ENCODE measurements around the gene UBA3. TPM values are rescaled to one million over a fixed set of nuclear protein-coding genes. Genes with fewer than 3 reads are reported as not detected.

Gene UBA3
- total RNA-seq, result 84.2 TPM
- long read RNA-seq, transcript UBA3-201 (17 exons, 2,112 nt), result minor isoform, 27 of 126 reads
- long read RNA-seq, transcript UBA3-202 (18 exons, 2,154 nt), result major isoform, 70 of 126 reads
- long read RNA-seq, transcript UBA3-203 (16 exons, 2,004 nt), result minor isoform, 10 of 126 reads
- long read RNA-seq, partial matches to known transcripts, result 8 of 126 reads
- long read RNA-seq, other reads (novel, unspliced or antisense), result 10 of 126 reads

DNA sequence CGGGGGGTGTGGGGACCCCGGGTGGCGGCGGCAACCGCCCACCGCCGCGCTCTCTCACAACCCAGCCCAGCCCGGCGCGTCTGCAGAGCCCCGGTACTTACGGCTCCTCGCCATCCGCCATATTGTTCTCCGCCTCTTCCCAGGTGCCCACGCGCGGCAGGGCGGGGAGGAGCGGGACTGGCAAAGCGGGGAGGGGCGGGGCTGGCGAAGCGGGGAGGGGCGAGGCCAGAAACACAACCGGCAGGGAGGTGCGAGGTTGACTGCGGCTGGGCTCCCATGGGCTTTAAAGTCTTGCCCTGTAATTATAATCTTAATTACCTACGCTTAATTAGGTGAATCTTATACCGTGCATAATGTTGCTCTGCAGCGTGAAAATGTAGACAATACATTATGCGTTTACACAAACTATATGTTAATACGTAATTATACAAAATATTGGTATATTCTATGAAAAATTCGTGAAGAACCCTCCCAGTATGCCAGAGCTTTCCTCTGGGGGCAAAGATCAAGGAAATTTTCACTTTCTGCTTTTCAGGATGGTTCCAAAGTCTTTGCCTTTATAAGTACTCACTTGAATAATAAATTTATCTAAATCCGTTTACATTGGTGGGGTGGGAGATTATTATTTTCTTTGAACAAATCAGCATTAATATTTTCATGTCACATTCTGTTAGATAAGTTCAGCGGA lies at the start of gene UBA3:
TSS of gene UBA3 (minus strand) at position 133 of the 688 bp plus-strand sequence. CDS start at position 121, 12 bp downstream.
- intact Hi-C loops (cut with micrococcal nuclease), result no loop called here
- DNase-seq, result peak; percentile 94
- Histone ChIP-seq H3K4me1 (peaks cover 86% of the 10 kb centered on the region), H3K36me3 (peaks cover 16% of the 10 kb centered on the region), H3K9me3 (replicated peaks) (no peaks in the 10 kb centered on the region), H3K27me3 (ENCODE audit: low read depth) (no peaks in the 10 kb centered on the region), H3K27ac (replicated peaks) (peak within 1 kb of the TSS; percentile 96), H3K4me3 (peak within 1 kb of the TSS; percentile 93)
- TF ChIP-seq, protein P1, sequence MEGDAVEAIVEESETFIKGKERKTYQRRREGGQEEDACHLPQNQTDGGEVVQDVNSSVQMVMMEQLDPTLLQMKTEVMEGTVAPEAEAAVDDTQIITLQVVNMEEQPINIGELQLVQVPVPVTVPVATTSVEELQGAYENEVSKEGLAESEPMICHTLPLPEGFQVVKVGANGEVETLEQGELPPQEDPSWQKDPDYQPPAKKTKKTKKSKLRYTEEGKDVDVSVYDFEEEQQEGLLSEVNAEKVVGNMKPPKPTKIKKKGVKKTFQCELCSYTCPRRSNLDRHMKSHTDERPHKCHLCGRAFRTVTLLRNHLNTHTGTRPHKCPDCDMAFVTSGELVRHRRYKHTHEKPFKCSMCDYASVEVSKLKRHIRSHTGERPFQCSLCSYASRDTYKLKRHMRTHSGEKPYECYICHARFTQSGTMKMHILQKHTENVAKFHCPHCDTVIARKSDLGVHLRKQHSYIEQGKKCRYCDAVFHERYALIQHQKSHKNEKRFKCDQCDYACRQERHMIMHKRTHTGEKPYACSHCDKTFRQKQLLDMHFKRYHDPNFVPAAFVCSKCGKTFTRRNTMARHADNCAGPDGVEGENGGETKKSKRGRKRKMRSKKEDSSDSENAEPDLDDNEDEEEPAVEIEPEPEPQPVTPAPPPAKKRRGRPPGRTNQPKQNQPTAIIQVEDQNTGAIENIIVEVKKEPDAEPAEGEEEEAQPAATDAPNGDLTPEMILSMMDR (IDR thresholded peaks at IDR 0.05; ENCODE audit: borderline replicate concordance), result no peak

DNA sequence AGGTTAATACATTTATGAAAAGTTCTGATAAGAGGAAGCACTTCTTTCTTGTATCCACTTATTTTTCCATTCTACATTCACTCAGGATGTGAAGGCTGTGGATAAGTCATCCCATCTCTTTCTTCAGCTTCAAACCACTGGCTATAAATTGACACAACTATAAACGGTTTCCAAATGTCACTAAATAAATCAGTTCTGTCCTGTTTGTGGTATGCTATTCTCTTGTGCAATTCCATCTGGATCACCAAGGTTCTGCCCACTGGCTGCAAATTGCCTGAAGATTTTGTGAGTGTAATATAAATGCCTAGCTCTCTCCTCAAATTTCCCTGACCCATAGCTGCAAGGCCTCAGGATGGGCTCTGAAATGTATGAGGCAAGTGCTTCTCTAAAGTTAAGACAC lies 49.4 kb upstream of the UBA3 start:
- Histone ChIP-seq H3K9me3 (replicated peaks) (no peaks in the 10 kb centered on the region), H3K27me3 (ENCODE audit: low read depth) (no peaks in the 10 kb centered on the region), H3K27ac (replicated peaks) (no peak overlapping the region), H3K4me3 (no peak overlapping the region), H3K36me3 (no peaks in the 10 kb centered on the region), H3K4me1 (no peaks in the 10 kb centered on the region)
- TF ChIP-seq, protein P1 (IDR thresholded peaks at IDR 0.05; ENCODE audit: borderline replicate concordance), result no peak
- no peak for DNase-seq
- intact Hi-C loops (cut with micrococcal nuclease), result no loop called here

DNA sequence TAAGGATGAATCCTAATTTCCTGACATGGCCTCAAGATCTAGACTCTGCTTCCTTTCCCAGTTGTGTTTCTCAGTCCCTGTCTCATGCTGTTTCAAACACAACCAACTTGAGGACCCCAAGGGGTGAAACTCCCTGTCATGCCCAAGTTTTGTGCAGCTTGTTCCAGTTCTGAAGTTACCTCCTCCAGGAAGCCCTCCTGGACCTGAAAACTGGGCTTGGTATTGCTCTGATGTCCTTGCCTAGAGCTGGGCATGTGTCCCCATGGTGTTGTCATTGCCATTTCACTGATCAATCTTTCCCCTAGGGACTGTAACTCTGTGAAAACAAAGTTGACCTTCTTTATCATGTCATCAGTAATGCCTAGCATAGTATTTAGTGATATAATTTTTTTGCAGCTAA lies 48.3 kb upstream of the UBA3 start:
- intact Hi-C loops (cut with micrococcal nuclease), result no loop called here
- Histone ChIP-seq H3K9me3 (replicated peaks) (no peaks in the 10 kb centered on the region), H3K36me3 (no peaks in the 10 kb centered on the region), H3K27ac (replicated peaks) (no peak overlapping the region), H3K4me3 (no peak overlapping the region), H3K27me3 (ENCODE audit: low read depth) (no peaks in the 10 kb centered on the region), H3K4me1 (no peaks in the 10 kb centered on the region)
- no peak for DNase-seq
- TF ChIP-seq, protein P1 (IDR thresholded peaks at IDR 0.05; ENCODE audit: borderline replicate concordance), result no peak

DNA sequence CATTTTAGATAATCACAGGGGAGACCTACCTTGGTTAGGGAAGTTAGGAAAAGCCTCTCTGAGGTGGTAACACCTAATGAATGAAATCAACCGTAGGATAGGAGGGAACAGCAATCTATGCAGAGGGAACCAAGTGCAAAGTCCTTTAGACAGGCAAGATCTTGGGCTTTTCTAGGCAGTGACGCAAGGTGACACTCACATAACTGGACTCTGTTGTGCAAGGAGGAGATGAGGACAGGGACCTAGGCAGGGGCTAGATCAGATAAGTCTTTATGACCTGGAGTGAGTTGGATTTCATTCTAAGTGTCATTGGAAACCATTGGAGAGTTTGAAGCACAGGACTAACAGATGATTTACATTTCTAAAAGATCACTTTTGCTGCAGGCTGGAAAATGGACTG lies 46.8 kb upstream of the UBA3 start:
- intact Hi-C loops (cut with micrococcal nuclease), result no loop called here
- H3K27ac ChIP-seq (replicated peaks), result no peak overlapping the region
- peaks cover 8% of the 10 kb centered on the region for H3K4me1 ChIP-seq

DNA sequence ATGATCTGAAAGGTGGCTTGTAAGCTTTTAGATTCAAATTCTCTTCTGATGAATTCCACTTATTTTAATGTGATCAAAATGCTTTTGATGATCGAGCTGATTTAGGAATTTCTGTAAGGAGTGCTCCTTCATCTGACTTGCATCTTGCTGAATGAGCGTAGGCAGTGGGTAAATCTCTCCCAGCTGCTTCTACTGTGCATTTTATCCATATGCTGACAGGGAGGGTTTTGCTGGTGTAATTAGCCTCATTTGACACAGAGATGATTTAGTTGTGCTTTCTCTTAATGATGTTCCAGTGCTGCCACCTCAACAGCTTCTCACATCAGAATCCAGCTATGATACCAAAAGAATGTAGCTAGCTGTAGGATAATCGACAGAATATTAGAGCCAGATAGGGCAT lies 46.1 kb upstream of the UBA3 start:
- intact Hi-C loops (cut with micrococcal nuclease), result no loop called here
- Histone ChIP-seq H3K27me3 (ENCODE audit: low read depth) (no peaks in the 10 kb centered on the region), H3K9me3 (replicated peaks) (no peaks in the 10 kb centered on the region), H3K36me3 (no peaks in the 10 kb centered on the region), H3K4me1 (peaks cover 8% of the 10 kb centered on the region), H3K4me3 (no peak overlapping the region), H3K27ac (replicated peaks) (no peak overlapping the region)
- no peak for DNase-seq
- TF ChIP-seq, protein P1 (IDR thresholded peaks at IDR 0.05; ENCODE audit: borderline replicate concordance), result no peak

More for the DNA sequence above, 46.8 kb upstream of the UBA3 start:
- no peak for DNase-seq
- Histone ChIP-seq H3K4me3 (no peak overlapping the region), H3K27me3 (ENCODE audit: low read depth) (no peaks in the 10 kb centered on the region), H3K36me3 (no peaks in the 10 kb centered on the region), H3K9me3 (replicated peaks) (no peaks in the 10 kb centered on the region)
- TF ChIP-seq, protein P1 (IDR thresholded peaks at IDR 0.05; ENCODE audit: borderline replicate concordance), result no peak
